ENCODE data around the gene RAB11FIP3.

DNA sequence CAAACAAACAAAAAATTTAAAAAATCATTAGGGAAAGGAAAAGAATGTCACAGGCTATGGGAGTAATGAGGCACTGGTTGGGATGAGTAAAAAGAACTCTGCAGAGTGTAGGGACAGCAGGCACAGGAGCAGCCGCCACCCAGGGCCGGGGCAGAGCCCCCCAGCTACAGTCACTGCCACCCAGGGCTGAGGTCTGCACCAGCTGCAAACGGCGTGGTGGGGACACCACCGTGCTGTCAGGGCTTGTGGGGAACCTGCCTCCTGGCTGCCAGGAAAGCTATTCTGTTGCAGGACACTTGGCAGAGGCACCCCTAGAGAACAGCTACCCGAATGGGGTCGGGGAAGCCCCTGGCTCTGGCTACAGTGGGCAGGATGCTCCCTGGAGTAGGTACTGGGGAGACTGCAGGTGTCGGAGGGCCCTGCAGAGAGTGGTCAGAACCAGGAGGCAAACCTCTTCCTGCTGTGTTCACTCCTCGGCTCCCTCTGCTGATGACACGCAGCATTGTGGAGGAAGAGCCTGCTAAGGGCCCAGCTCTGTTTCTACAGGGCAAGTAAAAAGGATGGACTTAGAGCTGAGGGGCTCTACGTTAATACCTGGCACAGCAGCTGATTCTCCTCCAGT is 69.8 kb downstream of the RAB11FIP3 start:
- TF ChIP-seq, protein P1, sequence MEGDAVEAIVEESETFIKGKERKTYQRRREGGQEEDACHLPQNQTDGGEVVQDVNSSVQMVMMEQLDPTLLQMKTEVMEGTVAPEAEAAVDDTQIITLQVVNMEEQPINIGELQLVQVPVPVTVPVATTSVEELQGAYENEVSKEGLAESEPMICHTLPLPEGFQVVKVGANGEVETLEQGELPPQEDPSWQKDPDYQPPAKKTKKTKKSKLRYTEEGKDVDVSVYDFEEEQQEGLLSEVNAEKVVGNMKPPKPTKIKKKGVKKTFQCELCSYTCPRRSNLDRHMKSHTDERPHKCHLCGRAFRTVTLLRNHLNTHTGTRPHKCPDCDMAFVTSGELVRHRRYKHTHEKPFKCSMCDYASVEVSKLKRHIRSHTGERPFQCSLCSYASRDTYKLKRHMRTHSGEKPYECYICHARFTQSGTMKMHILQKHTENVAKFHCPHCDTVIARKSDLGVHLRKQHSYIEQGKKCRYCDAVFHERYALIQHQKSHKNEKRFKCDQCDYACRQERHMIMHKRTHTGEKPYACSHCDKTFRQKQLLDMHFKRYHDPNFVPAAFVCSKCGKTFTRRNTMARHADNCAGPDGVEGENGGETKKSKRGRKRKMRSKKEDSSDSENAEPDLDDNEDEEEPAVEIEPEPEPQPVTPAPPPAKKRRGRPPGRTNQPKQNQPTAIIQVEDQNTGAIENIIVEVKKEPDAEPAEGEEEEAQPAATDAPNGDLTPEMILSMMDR (IDR thresholded peaks at IDR 0.05): peak in 1 of 7 experiments; percentile 13
- TF ChIP-seq EP300 (IDR thresholded peaks at IDR 0.05) (no peak), POLR2A (IDR thresholded peaks at IDR 0.05) (no peak), POLR2AphosphoS5 (IDR thresholded peaks at IDR 0.05) (no peak)

All from stomach (tissue), 4 donors.